NCI-H1092 treated with DMSO at 0.1 percent for 48 hours (cell line): ENCODE data around the gene CELF2.
"Not testable (repeated sequence)": the region's sequence is repeated elsewhere in the genome, so short reads cannot be mapped to it uniquely, and the experiment has no call there.

ENCODE experiments used
- DNase-seq: peaks from one replicate; lab custom pipeline; 2025; lab: John Stamatoyannopoulos, UW

The CELF2 gene

GRCh38 chr10:11017570-11018431 lies at the start of gene CELF2:
Gene CELF2, plus strand, starts transcription at chr10:11017872. Its CDS starts 218 bp downstream, at chr10:11018090.
- peak; percentile 17 for DNase-seq

- DNase-seq = no peak
Measured at GRCh38 chr10:10968257-10968588, 49.4 kb upstream of the CELF2 start.

GRCh38 chr10:10973310-10973709 lies 44.4 kb upstream of the CELF2 start:
- no peak for DNase-seq

GRCh38 chr10:10975647-10976046 lies 42.0 kb upstream of the CELF2 start:
- DNase-seq = no peak

GRCh38 chr10:10976652-10977051 lies 41.0 kb upstream of the CELF2 start:
- no peak for DNase-seq

- DNase-seq = no peak
Measured at GRCh38 chr10:10977226-10977956, 40.3 kb upstream of the CELF2 start.

- DNase-seq = no peak
Measured at GRCh38 chr10:10977978-10978377, 39.7 kb upstream of the CELF2 start.

- no peak for DNase-seq
Measured at GRCh38 chr10:10985361-10985760, 32.3 kb upstream of the CELF2 start.

- no peak for DNase-seq
Measured at GRCh38 chr10:10986606-10987005, 31.1 kb upstream of the CELF2 start.

GRCh38 chr10:10987111-10987510 lies 30.6 kb upstream of the CELF2 start:
- no peak for DNase-seq

GRCh38 chr10:10989669-10990068 lies 28.0 kb upstream of the CELF2 start:
- DNase-seq = no peak

GRCh38 chr10:10991144-10991543 lies 26.5 kb upstream of the CELF2 start:
- no peak for DNase-seq

- DNase-seq = no peak
Measured at GRCh38 chr10:10992072-10992471, 25.6 kb upstream of the CELF2 start.

- no peak for DNase-seq
Measured at GRCh38 chr10:10992961-10993714, 24.5 kb upstream of the CELF2 start.

GRCh38 chr10:10993785-10994184 lies 23.9 kb upstream of the CELF2 start:
- no peak for DNase-seq

GRCh38 chr10:10994360-10994759 lies 23.3 kb upstream of the CELF2 start:
- no peak for DNase-seq

GRCh38 chr10:10995120-10995519 lies 22.6 kb upstream of the CELF2 start:
- DNase-seq = no peak

GRCh38 chr10:10996966-10997620 lies 20.6 kb upstream of the CELF2 start:
- no peak for DNase-seq

GRCh38 chr10:10999501-10999900 lies 18.2 kb upstream of the CELF2 start:
- not testable (repeated sequence) for DNase-seq

GRCh38 chr10:11002485-11002884 lies 15.2 kb upstream of the CELF2 start:
- no peak for DNase-seq

- DNase-seq = no peak
Measured at GRCh38 chr10:11002916-11003315, 14.8 kb upstream of the CELF2 start.

- DNase-seq = no peak
Measured at GRCh38 chr10:11003679-11004078, 14.0 kb upstream of the CELF2 start.
